HEK293T (cell line): ENCODE results near the gene HK1.

Source experiments
- BHLHE40 ChIP-seq: fragments of 450-650 bp; IDR thresholded peaks from 2 replicates; pipeline ENCODE4 v1.6.1; 2016; ENCODE audit warnings: mild to moderate bottlenecking, moderate library complexity, borderline replicate concordance
- NFRKB ChIP-seq: fragments of 450-650 bp; IDR thresholded peaks from 2 replicates; pipeline ENCODE4 v1.6.1; 2016; ENCODE audit warnings: mild to moderate bottlenecking, moderate library complexity
- TARDBP ChIP-seq: fragments of 450-650 bp; IDR thresholded peaks from 2 replicates; pipeline ENCODE4 v1.6.1; 2016
- ZNF384 ChIP-seq: fragments of 450-650 bp; IDR thresholded peaks from 2 replicates; pipeline ENCODE4 v1.6.1; 2016

DNA sequence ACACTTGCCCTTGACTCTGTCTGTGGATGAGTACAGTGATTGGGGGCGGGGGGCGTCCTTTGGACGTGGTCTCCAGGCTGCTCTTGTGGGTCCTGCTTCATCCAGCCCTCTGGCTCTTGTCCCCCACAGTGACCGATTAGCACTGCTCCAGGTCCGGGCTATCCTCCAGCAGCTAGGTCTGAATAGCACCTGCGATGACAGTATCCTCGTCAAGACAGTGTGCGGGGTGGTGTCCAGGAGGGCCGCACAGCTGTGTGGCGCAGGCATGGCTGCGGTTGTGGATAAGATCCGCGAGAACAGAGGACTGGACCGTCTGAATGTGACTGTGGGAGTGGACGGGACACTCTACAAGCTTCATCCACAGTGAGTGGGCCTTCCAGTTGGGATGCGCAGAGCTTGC, 120.2 kb downstream of the HK1 start:
- no peak for TF ChIP-seq BHLHE40
- no peak for TF ChIP-seq ZNF384
- TF ChIP-seq NFRKB: no peak
- no peak for TF ChIP-seq TARDBP
